Kidney (tissue), 14 donors: ENCODE measurements around the gene CCNT2. TPM values are rescaled to one million over a fixed set of nuclear protein-coding genes. Genes with fewer than 3 reads are reported as not detected.
A peak's percentile ranks its signal among the peaks of the same experiment; 100 is the strongest.

Experiments used
- DNase-seq, 5 donors: peaks; one replicate each; pipeline ENCODE4 v3.0.0-alpha.2; 2013 to 2020
- FAIRE-seq: peaks from 2 replicates; lab custom pipeline; 2012; peaks lifted over from hg19 to GRCh38; lab: Jason Lieb, UNC
- H3K27ac ChIP-seq, 2 donors: one replicate each; pipeline ENCODE4 v1.7.0; 2013; ENCODE audit warnings: low read depth in 2 of 2, low read length in 2 of 2, inconsistent platforms in 1 of 2
- H3K27me3 ChIP-seq: one replicate; pipeline ENCODE4 v1.7.1; 2013; ENCODE audit warnings: low read length, inconsistent platforms; ENCODE audit not compliant: control insufficient read depth, insufficient read depth
- H3K36me3 ChIP-seq, 3 donors: one replicate each; pipeline versions ENCODE4 v1.7.0 to v1.7.1; 2013; ENCODE audit warnings: low read length in 3 of 3, control low read depth in 1 of 3, inconsistent platforms in 1 of 3; ENCODE audit not compliant: insufficient read depth in 3 of 3, control insufficient read depth in 2 of 3
- H3K4me1 ChIP-seq, 3 donors: one replicate each; pipeline versions ENCODE4 v1.7.0 to v1.7.1; 2013; ENCODE audit warnings: low read length in 3 of 3, inconsistent platforms in 1 of 3, low read depth in 1 of 3; ENCODE audit not compliant: control insufficient read depth in 2 of 3, insufficient read depth in 2 of 3
- H3K4me3 ChIP-seq, 3 donors: one replicate each; pipeline versions ENCODE4 v1.7.0 to v1.8.1; 2013; ENCODE audit warnings: low read length in 3 of 3, control low read depth in 1 of 3, inconsistent platforms in 1 of 3
- H3K9ac ChIP-seq, 3 donors: one replicate each; pipeline versions ENCODE4 v1.7.0 to v1.7.1; 2013; ENCODE audit warnings: low read length in 3 of 3, control low read depth in 1 of 3, inconsistent platforms in 1 of 3
- H3K9me3 ChIP-seq, 3 donors: one replicate each; pipeline versions ENCODE4 v1.7.0 to v1.7.1; 2013; ENCODE audit warnings: low read length in 3 of 3, control low read depth in 1 of 3, inconsistent platforms in 1 of 3; ENCODE audit not compliant: control insufficient read depth in 2 of 3, insufficient read depth in 1 of 3
- CTCF ChIP-seq: IDR thresholded peaks from 3 replicates; pipeline ENCODE4 v1.5.1; 2012; ENCODE audit warnings: mild to moderate bottlenecking, moderate library complexity, borderline replicate concordance; ENCODE audit not compliant: insufficient read depth; ENCODE audit errors: extremely low read depth
- intact Hi-C: fragments of 100-400 bp; cut with DNase I; formaldehyde crosslinking; loops from one replicate; pipeline ENCODE4 v1.11.1; 2022
- polyA plus RNA-seq: library from polyadenylated mRNA; stranded (reverse); fragments of 350-450 nt; fragmentation: Illumina TruSeq; extraction: RNeasy Lipid Tissue Mini Kit (QIAGEN cat#74804); gene quantifications from one replicate; pipeline ENCODE4 v1.2.3, GENCODE V29; 2014; ENCODE audit warnings: low read depth, low replicate concordance; ENCODE audit not compliant: insufficient read depth
- total RNA-seq: library from RNA; stranded (reverse); fragmentation: NEBNext Ultra II Directional; extraction: Animal tissue kit (Norgen Biotek cat#: 25700); gene quantifications from one replicate; pipeline ENCODE4 v1.2.1, GENCODE V29; 2021
- donor health status: control.
- donor health status: control.
- donor health status: control.
- donor health status: control.
- donor health status: control.
- donor health status: DM: yes; HTN: yes; CAD: no.
- donor health status: Normal renal cell carcinoma (clear cell type).

The CCNT2 gene
- total and polyA plus RNA-seq, 2 donors from 2014 or later: 7.0 to 42.1 TPM

- peak in 2 of 5 donors; percentile 54 to 63 for DNase-seq
- H3K4me3 ChIP-seq: no peak overlapping the region
- H3K27me3 ChIP-seq: no peaks in the 10 kb centered on the region
- intact Hi-C loops: no loop called here
- H3K9me3 ChIP-seq: no peaks in the 10 kb centered on the region
- peak; percentile 20 for TF ChIP-seq CTCF
- H3K4me1 ChIP-seq: no peaks in the 10 kb centered on the region
- no peak overlapping the region for H3K9ac ChIP-seq
- FAIRE-seq: peak; percentile 87
- no peaks in the 10 kb centered on the region for H3K36me3 ChIP-seq
- H3K27ac ChIP-seq: no peak overlapping the region
Measured at GRCh38 chr2:134988994-134989605, 70.5 kb downstream of the CCNT2 start.

- intact Hi-C loops: no loop called here
- Histone ChIP-seq H3K27me3 (no peaks in the 10 kb centered on the region), H3K9ac (no peak overlapping the region), H3K4me3 (no peak overlapping the region), H3K36me3 (no peaks in the 10 kb centered on the region), H3K27ac (no peak overlapping the region), H3K4me1 (no peaks in the 10 kb centered on the region), H3K9me3 (no peaks in the 10 kb centered on the region)
- TF ChIP-seq CTCF: no peak
- FAIRE-seq (no peak), DNase-seq (peak in 1 of 5 donors; percentile 38)
Measured at GRCh38 chr2:134999521-134999920, 80.9 kb downstream of the CCNT2 start.

GRCh38 chr2:135002836-135003235, 84.2 kb downstream of the CCNT2 start:
- no peak for TF ChIP-seq CTCF
- Histone ChIP-seq H3K27me3 (no peaks in the 10 kb centered on the region), H3K9me3 (no peaks in the 10 kb centered on the region), H3K9ac (no peak overlapping the region), H3K4me1 (no peaks in the 10 kb centered on the region), H3K4me3 (no peak overlapping the region), H3K36me3 (no peaks in the 10 kb centered on the region), H3K27ac (no peak overlapping the region)
- no peak for FAIRE-seq
- intact Hi-C loops: loop anchor here (5.0 kb wide), 1 partner anchor 709 kb away; no protein-coding TSS in a partner anchor
- no peak for DNase-seq
